SK-N-MC (cell line): ENCODE data around the gene AFP.

Experiments used
- DNase-seq: peaks from one replicate; pipeline ENCODE4 v3.0.0-alpha.2; 2011; ENCODE audit warnings: low read depth, low spot score
- H3K27ac ChIP-seq: fragments of 200-600 bp; sonication (generic); 2 replicates; pipeline ENCODE4 v1.5.1; 2016; ENCODE audit warnings: mixed run types
- H3K36me3 ChIP-seq: fragments of 200-600 bp; sonication (generic); 2 replicates; pipeline ENCODE4 v1.6.1; 2017; ENCODE audit warnings: antibody characterized with exemption, low read length, mixed read lengths; ENCODE audit not compliant: insufficient read depth
- H3K4me3 ChIP-seq: fragments of 200-600 bp; sonication (generic); 2 replicates; pipeline ENCODE4 v1.5.1; 2016
- H3K9ac ChIP-seq: fragments of 200-600 bp; sonication (generic); 2 replicates; pipeline ENCODE4 v1.8.0; 2017; ENCODE audit warnings: mixed run types, mixed read lengths; ENCODE audit not compliant: insufficient read length
- H3K9me3 ChIP-seq: fragments of 200-600 bp; sonication (generic); 2 replicates; pipeline ENCODE4 v1.6.1; 2017; ENCODE audit warnings: low read depth, mild to moderate bottlenecking, antibody characterized with exemption, low read length, moderate library complexity, mixed read lengths
- EZH2 ChIP-seq: fragments of 200-600 bp; sonication (generic); IDR thresholded peaks from one replicate; pipeline ENCODE4 v1.6.1; 2017; ENCODE audit warnings: antibody characterized with exemption
- FOXP2 ChIP-seq: optimal IDR thresholded peaks from 2 replicates; pipeline ENCODE3; 2011; ENCODE audit warnings: mild to moderate bottlenecking, moderate library complexity; ENCODE audit not compliant: insufficient read depth; ENCODE audit errors: extremely low read length, control extremely low read depth
- POLR2AphosphoS5 ChIP-seq: IDR thresholded peaks from 2 replicates; pipeline ENCODE4 v1.6.1; 2012; ENCODE audit warnings: mild to moderate bottlenecking, low read depth, low read length, borderline replicate concordance

The AFP gene

DNA sequence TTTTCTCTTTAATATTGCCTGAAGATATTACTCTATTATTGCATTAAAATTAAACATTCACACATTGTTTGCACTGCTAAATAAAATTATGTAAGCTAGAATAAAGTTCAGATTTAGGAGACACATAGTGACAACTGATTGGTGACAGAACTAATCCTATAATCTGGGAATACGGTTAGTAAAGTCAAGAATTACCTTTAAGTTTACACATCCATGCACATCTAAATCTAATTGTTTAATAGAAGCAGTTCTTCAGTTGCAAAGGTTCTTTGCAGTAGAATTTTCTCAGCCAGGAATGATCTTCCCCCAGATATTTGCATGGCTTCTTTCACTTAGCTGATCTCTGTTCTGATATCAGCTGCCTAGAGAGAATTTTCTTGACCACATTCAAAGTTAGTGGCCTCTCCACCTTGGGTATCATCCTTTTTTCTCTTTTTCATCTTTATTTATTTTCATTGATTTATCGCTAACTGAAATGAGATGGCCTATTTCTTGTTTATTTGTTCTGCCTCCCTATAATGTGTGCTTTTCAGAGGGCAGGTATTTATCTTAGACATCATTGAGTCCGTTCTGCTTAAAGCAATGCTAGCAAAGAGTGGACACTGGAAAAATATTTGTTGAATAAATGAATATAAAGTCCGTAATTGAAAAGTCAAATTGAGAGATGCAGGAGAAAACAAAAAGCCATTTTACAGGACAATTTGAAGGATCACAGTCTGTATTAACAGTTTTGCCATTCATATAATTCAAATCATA lies 12.6 kb downstream of the AFP start:
- Histone ChIP-seq H3K4me3 (no peak overlapping the region), H3K27ac (no peak overlapping the region), H3K9me3 (no peaks in the 10 kb centered on the region), H3K36me3 (no peaks in the 10 kb centered on the region), H3K9ac (no peak overlapping the region)
- no peak for DNase-seq
- no peak for TF ChIP-seq POLR2AphosphoS5
- no peak for TF ChIP-seq FOXP2
- TF ChIP-seq EZH2 = no peak

DNA sequence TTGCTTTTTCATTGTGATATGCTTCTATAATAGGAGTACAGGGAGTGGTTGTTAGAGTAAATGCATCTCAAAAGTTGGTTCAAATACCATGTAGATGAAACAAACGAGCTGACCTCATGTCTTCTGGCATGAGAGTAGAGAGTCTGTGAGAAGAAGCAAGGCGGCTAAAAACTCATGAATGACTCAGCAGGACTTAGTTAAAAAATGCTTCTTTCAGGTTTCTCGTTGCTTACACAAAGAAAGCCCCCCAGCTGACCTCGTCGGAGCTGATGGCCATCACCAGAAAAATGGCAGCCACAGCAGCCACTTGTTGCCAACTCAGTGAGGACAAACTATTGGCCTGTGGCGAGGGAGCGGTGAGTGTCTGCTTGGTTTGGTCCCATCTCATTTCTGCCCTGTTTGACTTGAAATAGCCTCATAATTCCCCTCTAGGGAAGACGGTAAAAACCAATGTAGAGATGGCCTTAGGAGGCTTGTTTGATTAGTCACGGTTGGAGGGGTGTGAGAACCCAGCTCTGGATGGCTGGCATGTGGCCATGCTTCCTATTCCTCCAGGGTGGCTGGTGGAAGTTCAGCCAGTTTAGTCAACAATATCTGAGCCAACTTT lies 14.5 kb downstream of the AFP start:
- DNase-seq = no peak
- Histone ChIP-seq H3K9me3 (no peaks in the 10 kb centered on the region), H3K4me3 (no peak overlapping the region), H3K9ac (no peak overlapping the region), H3K36me3 (no peaks in the 10 kb centered on the region), H3K27ac (no peak overlapping the region)
- TF ChIP-seq POLR2AphosphoS5 = no peak
- no peak for TF ChIP-seq FOXP2
- no peak for TF ChIP-seq EZH2

DNA sequence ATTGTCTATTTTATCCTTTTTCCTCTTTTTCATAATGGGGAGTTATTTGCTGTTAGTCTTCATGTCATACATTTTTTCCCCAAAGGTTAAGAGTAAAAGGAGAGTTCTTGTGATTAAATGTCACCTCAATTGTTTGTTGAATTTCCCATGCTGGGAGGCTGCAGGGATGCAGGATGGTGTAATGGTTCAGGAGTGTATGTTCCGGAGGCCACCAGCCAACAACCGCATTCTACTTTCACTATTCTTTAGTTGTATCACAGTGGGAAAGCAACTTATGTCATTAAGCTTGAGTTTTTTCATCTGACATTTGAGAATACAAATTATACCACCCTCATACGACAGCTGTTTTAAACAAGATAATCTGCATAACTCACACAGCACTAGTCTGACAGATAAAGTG lies 15.4 kb downstream of the AFP start:
- no peak overlapping the region for H3K4me3 ChIP-seq
- TF ChIP-seq EZH2 = no peak
- TF ChIP-seq POLR2AphosphoS5 = no peak
- no peak for TF ChIP-seq FOXP2
- H3K36me3 ChIP-seq = no peaks in the 10 kb centered on the region
- H3K9me3 ChIP-seq = no peaks in the 10 kb centered on the region
- no peak for DNase-seq
- H3K27ac ChIP-seq = no peak overlapping the region
- no peak overlapping the region for H3K9ac ChIP-seq

DNA sequence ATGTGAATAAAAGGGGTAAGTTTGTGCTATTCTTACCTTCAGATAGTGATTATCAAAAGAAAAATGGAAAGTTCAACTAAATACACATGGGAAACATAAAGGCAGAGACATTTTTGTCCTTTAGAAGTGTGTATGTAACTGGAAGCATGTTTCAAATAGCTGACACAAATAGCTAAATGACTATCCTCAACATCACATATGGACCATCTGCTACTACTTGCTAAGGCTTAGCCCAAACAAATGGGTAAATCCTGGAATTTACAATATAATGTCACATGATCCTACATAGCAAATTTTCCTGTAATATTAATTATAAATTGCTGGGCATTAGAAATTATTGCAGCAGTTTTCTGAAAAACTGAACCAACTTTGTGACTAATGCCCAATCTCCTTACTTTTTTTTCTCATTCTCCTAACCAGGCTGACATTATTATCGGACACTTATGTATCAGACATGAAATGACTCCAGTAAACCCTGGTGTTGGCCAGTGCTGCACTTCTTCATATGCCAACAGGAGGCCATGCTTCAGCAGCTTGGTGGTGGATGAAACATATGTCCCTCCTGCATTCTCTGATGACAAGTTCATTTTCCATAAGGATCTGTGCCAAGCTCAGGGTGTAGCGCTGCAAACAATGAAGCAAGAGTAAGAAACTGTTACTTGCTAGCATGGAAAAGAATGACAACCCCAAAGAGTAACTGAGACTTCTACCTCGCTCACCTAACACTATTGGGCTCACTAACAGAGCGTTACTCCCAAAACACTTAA lies 16.1 kb downstream of the AFP start:
- H3K9ac ChIP-seq = no peak overlapping the region
- no peaks in the 10 kb centered on the region for H3K9me3 ChIP-seq
- H3K27ac ChIP-seq = no peak overlapping the region
- TF ChIP-seq POLR2AphosphoS5 (no peak), FOXP2 (no peak), EZH2 (no peak)
- no peak overlapping the region for H3K4me3 ChIP-seq
- no peak for DNase-seq
- H3K36me3 ChIP-seq = no peaks in the 10 kb centered on the region

DNA sequence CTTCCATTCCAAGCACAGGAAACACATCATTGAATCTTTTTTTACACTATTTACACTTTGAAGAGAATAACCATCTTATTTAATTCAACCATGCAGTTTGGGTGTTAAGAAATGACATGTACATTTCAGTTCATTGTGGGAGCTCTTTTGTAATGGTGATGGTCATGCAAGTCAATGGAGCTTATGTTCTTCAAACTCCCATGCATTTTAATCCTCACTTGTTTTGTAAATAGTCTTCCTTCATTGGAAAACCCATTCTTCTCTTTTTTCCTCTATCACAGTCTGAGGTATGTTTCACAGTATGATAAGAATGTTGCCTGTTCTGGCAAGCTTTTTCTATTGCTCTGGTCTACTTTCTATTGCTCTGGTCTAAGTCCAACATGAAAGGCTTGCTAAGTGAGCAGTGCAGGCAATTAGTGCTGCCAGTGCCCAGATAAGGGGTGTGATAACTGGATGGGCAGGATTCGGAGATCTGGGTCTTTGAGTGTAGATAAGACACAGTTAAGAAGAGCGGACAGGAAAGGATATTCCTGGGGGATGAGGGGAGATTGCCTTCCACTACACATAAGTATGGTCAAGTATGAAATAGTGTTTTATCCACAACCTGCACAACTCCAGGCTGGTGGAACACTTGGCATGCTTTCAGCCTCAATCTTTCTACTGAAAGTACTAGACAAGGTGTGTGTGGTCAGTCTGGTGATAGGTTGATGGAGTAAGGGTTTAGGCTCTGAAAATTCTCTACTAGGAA lies 17.1 kb downstream of the AFP start:
- Histone ChIP-seq H3K4me3 (no peak overlapping the region), H3K27ac (no peak overlapping the region), H3K36me3 (no peaks in the 10 kb centered on the region), H3K9me3 (no peaks in the 10 kb centered on the region), H3K9ac (no peak overlapping the region)
- no peak for DNase-seq
- no peak for TF ChIP-seq POLR2AphosphoS5
- TF ChIP-seq FOXP2 = no peak
- TF ChIP-seq EZH2 = no peak

DNA sequence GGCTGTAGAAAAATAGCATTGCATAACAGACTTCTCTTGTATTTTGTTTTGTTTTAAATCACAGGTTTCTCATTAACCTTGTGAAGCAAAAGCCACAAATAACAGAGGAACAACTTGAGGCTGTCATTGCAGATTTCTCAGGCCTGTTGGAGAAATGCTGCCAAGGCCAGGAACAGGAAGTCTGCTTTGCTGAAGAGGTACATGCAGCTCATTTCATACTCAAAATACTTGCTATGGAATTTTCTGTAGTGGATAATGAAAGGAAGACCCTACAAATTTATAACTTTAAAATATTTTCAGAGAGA lies 17.6 kb downstream of the AFP start:
- H3K36me3 ChIP-seq = no peaks in the 10 kb centered on the region
- no peak for DNase-seq
- no peak overlapping the region for H3K4me3 ChIP-seq
- no peaks in the 10 kb centered on the region for H3K9me3 ChIP-seq
- H3K9ac ChIP-seq = no peak overlapping the region
- no peak overlapping the region for H3K27ac ChIP-seq
- no peak for TF ChIP-seq POLR2AphosphoS5
- TF ChIP-seq EZH2 = no peak
- no peak for TF ChIP-seq FOXP2

DNA sequence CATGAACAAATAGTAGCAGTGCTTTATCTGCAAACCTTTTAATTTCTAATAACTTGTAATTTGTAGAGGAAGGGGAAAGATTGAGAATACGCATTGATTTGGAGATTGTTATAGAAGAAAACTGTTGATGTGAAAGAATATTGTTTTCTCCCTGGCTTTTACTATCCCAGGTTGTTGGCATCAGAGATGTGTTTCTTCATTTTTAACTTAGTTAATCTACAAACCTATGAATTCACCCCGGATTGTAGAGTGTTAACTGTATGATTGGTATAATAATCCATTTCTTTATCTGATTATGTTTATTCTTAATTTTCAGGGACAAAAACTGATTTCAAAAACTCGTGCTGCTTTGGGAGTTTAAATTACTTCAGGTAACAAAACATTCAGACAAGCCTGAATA lies 18.9 kb downstream of the AFP start:
- no peaks in the 10 kb centered on the region for H3K36me3 ChIP-seq
- no peak overlapping the region for H3K27ac ChIP-seq
- no peak overlapping the region for H3K9ac ChIP-seq
- H3K4me3 ChIP-seq = no peak overlapping the region
- no peaks in the 10 kb centered on the region for H3K9me3 ChIP-seq
- DNase-seq = no peak
- TF ChIP-seq POLR2AphosphoS5 (no peak), EZH2 (no peak), FOXP2 (no peak)
